Panc1 (cell line): ENCODE results near the gene OPN3. TPM values are rescaled to one million over a fixed set of nuclear protein-coding genes. Genes with fewer than 3 reads are reported as not detected.

Experiments
- ATAC-seq: fragments of 200-7000 bp; cut with Tn5 transposase; 2 replicates; pipeline ENCODE4 v1.9.1; 2020; ENCODE audit warnings: mild to moderate bottlenecking, moderate library complexity
- BruUV-seq: library from RNA; stranded (reverse); fragments of 400-500 nt; replicated peaks from 2 replicates; lab custom pipeline; 2021; lab: Mats Ljungman, UMichigan
- CTCF ChIA-PET: fragments of 300-600 bp; sonication (Branson Sonifier 250); formaldehyde crosslinking; loops from one replicate; lab custom pipeline; 2022; ENCODE audit warnings: antibody characterized with exemption; lab: Charles Lee
- POLR2A ChIA-PET: fragments of 300-600 bp; sonication (Branson Sonifier 250); formaldehyde crosslinking; loops from one replicate; lab custom pipeline; 2022; ENCODE audit warnings: antibody characterized with exemption; lab: Charles Lee
- DNase-seq: peaks from one replicate; pipeline ENCODE4 v3.0.0-alpha.2; 2010; ENCODE audit warnings: low read depth, low spot score
- H3K27ac ChIP-seq: 2 replicates; pipeline ENCODE4 v1.5.1; 2011; ENCODE audit warnings: mild to moderate bottlenecking, low read length, inconsistent platforms
- H3K27me3 ChIP-seq: fragments of 200-500 bp; sonication (Bioruptor generic); 2 replicates; pipeline ENCODE4 v1.6.0; 2014; ENCODE audit warnings: low read length, inconsistent platforms; ENCODE audit not compliant: control insufficient read depth, insufficient read depth
- H3K36me3 ChIP-seq: fragments of 200-500 bp; sonication (Bioruptor generic); 2 replicates; pipeline ENCODE4 v1.5.1; 2014; ENCODE audit warnings: inconsistent platforms, mild to moderate bottlenecking, low read length, moderate library complexity; ENCODE audit not compliant: control insufficient read depth, insufficient read depth
- H3K4me1 ChIP-seq: 2 replicates; pipeline ENCODE4 v1.5.1; 2011; ENCODE audit warnings: inconsistent platforms, mild to moderate bottlenecking, low read length, moderate library complexity; ENCODE audit not compliant: control insufficient read depth, insufficient read depth
- H3K4me3 ChIP-seq, 2 experiments: 2 replicates each; pipeline ENCODE4 v1.5.1; 2011 to 2012; ENCODE audit warnings: low read depth in 2 of 2, low read length in 2 of 2, mild to moderate bottlenecking in 2 of 2, inconsistent platforms in 1 of 2, moderate library complexity in 1 of 2
- H3K9me3 ChIP-seq: fragments of 200-500 bp; sonication (Bioruptor generic); 2 replicates; pipeline ENCODE4 v1.5.1; 2014; ENCODE audit warnings: low read depth, mild to moderate bottlenecking, inconsistent platforms, low read length, moderate library complexity; ENCODE audit not compliant: control insufficient read depth, insufficient read depth
- CTCF ChIP-seq: fragments of 450-650 bp; IDR thresholded peaks from 2 replicates; pipeline ENCODE4 v1.5.1; 2017; ENCODE audit warnings: mild to moderate bottlenecking
- POLR2AphosphoS5 ChIP-seq: IDR thresholded peaks from 2 replicates; pipeline ENCODE4 v1.6.1; 2012; ENCODE audit warnings: mild to moderate bottlenecking, low read depth, low read length, moderate library complexity
- REST ChIP-seq, 2 experiments: IDR thresholded peaks; 2 replicates each; pipeline ENCODE4 v1.6.1; 2011 to 2012; ENCODE audit warnings: low read depth in 2 of 2, control low read depth in 1 of 2, low read length in 1 of 2, mild to moderate bottlenecking in 1 of 2, moderate library complexity in 1 of 2; ENCODE audit not compliant: insufficient read depth in 1 of 2
- SIN3A ChIP-seq: IDR thresholded peaks from 2 replicates; pipeline ENCODE4 v1.6.1; 2012; ENCODE audit warnings: low read depth, mild to moderate bottlenecking, low read length, moderate library complexity, borderline replicate concordance; ENCODE audit not compliant: insufficient read depth
- TCF7L2 ChIP-seq: IDR thresholded peaks from 2 replicates; pipeline ENCODE4 v1.6.1; 2011; ENCODE audit warnings: mild to moderate bottlenecking, low read depth, low read length, inconsistent platforms
- in situ Hi-C: cut with HindIII; loops from 2 replicates; pipeline ENCODE4 v1.10.0; 2016; ENCODE audit warnings: low sequenced_read_pairs, low pct_unique_long_range_greater_than_20kb
- intact Hi-C: fragments of 100-400 bp; cut with micrococcal nuclease; formaldehyde crosslinking; loops from one replicate; pipeline ENCODE4 v1.10.0; 2022; ENCODE audit not compliant: unreplicated experiment
- total RNA-seq: library from RNA; stranded (reverse); gene quantifications from one replicate; pipeline ENCODE4 v1.2.1, GENCODE V29; 2021; ENCODE audit not compliant: unreplicated experiment

The OPN3 gene
- total RNA-seq, 1 experiment from 2014 or later, result 34.0 TPM

GRCh38 chr1:241603731-241604245 is 36.4 kb downstream of the OPN3 start:
- Histone ChIP-seq H3K4me1 (peaks cover 40% of the 10 kb centered on the region), H3K36me3 (no peaks in the 10 kb centered on the region), H3K27me3 (no peaks in the 10 kb centered on the region), H3K9me3 (no peaks in the 10 kb centered on the region), H3K4me3 (no peak overlapping the region), H3K27ac (peak overlapping the region; percentile 95)
- TF ChIP-seq POLR2AphosphoS5 (peak; percentile 63; the same call in 1 of the 2 replicates), REST (IDR thresholded peaks at IDR 0.05; ENCODE audit: insufficient read depth in 1 of 2, low read depth in 2 of 2, low read length in 1 of 2) (no peak), TCF7L2 (peak; percentile 86)
- intact Hi-C loops, result no loop called here
- ChIA-PET CTCF (no interaction called here), POLR2A (no interaction called here)
- no peak for DNase-seq
- peak; percentile 82 for ATAC-seq
- no TSS peak for BruUV-seq
- in situ Hi-C loops, result no loop called here

GRCh38 chr1:241600496-241600901 is 39.7 kb downstream of the OPN3 start:
- ChIA-PET CTCF (no interaction called here), POLR2A (no interaction called here)
- no peak for ATAC-seq
- DNase-seq, result no peak
- BruUV-seq, result no TSS peak
- in situ Hi-C loops, result no loop called here
- TF ChIP-seq CTCF (no peak), REST (IDR thresholded peaks at IDR 0.05; ENCODE audit: insufficient read depth in 1 of 2, low read depth in 2 of 2, low read length in 1 of 2) (no peak), SIN3A (no peak), POLR2AphosphoS5 (no peak), TCF7L2 (no peak)
- H3K27me3 ChIP-seq, result no peaks in the 10 kb centered on the region
- peaks cover 17% of the 10 kb centered on the region for H3K4me1 ChIP-seq
- intact Hi-C loops, result no loop called here
- H3K27ac ChIP-seq, result peak overlapping the region; percentile 51; the same call in 1 of the 2 replicates
- H3K9me3 ChIP-seq, result no peaks in the 10 kb centered on the region
- no peaks in the 10 kb centered on the region for H3K36me3 ChIP-seq
- no peak overlapping the region for H3K4me3 ChIP-seq
